Lower lobe of right lung (tissue), 2 donors: ENCODE data around the gene NOL4L. TPM values are rescaled to one million over a fixed set of nuclear protein-coding genes. Genes with fewer than 3 reads are reported as not detected.

Experiments used
- ATAC-seq, 2 donors: fragments of 200-7000 bp; cut with Tn5 transposase; one replicate each; pipeline ENCODE4 v1.9.1; 2020 to 2022; ENCODE audit warnings: mild to moderate bottlenecking in 2 of 2, moderate library complexity in 2 of 2
- DNase-seq: peaks from one replicate; pipeline ENCODE4 v3.0.0-alpha.2; 2020
- H3K27ac ChIP-seq: fragments of 200-600 bp; one replicate; pipeline ENCODE4 v1.8.0; 2022
- H3K27me3 ChIP-seq: fragments of 200-600 bp; one replicate; pipeline ENCODE4 v1.8.0; 2022; ENCODE audit warnings: low read depth
- H3K36me3 ChIP-seq: fragments of 200-600 bp; one replicate; pipeline ENCODE4 v1.8.0; 2022; ENCODE audit warnings: mild to moderate bottlenecking
- H3K4me1 ChIP-seq: fragments of 200-600 bp; one replicate; pipeline ENCODE4 v1.8.0; 2022
- H3K4me3 ChIP-seq: fragments of 200-600 bp; one replicate; pipeline ENCODE4 v1.8.0; 2022; ENCODE audit warnings: mild to moderate bottlenecking
- H3K9me3 ChIP-seq: fragments of 200-600 bp; one replicate; pipeline ENCODE4 v1.8.0; 2022
- CTCF ChIP-seq: fragments of 200-600 bp; IDR thresholded peaks from one replicate; pipeline ENCODE4 v1.8.0; 2022; ENCODE audit warnings: antibody characterized with exemption, mild to moderate bottlenecking
- intact Hi-C: fragments of 100-400 bp; cut with DNase I; formaldehyde crosslinking; loops from one replicate; pipeline ENCODE4 v1.11.0; 2022
- total RNA-seq: library from RNA; stranded (reverse); fragmentation: NEBNext Ultra II Directional; extraction: Animal tissue kit (Norgen Biotek cat#: 25700); gene quantifications from one replicate; pipeline ENCODE4 v1.2.1, GENCODE V29; 2021
- donor health status: DM: no; HTN: yes; CAD: no; lungs with severe emphysema.

Gene NOL4L
- total RNA-seq, 1 donor from 2014 or later = 14.3 TPM

GRCh38 chr20:32464401-32465091, 120.6 kb downstream of the NOL4L start:
- Histone ChIP-seq H3K4me3 (no peak overlapping the region), H3K27ac (peak overlapping the region; percentile 75), H3K9me3 (no peaks in the 10 kb centered on the region), H3K27me3 (no peaks in the 10 kb centered on the region), H3K4me1 (peaks cover 57% of the 10 kb centered on the region), H3K36me3 (peaks cover 12% of the 10 kb centered on the region)
- DNase-seq (no peak), ATAC-seq (no peak)
- TF ChIP-seq CTCF = no peak
- intact Hi-C loops = no loop called here

GRCh38 chr20:32463642-32464400, 121.3 kb downstream of the NOL4L start:
- no peak overlapping the region for H3K4me3 ChIP-seq
- TF ChIP-seq CTCF = no peak
- no peaks in the 10 kb centered on the region for H3K9me3 ChIP-seq
- intact Hi-C loops = no loop called here
- peaks cover 12% of the 10 kb centered on the region for H3K36me3 ChIP-seq
- ATAC-seq = no peak
- no peak for DNase-seq
- peaks cover 50% of the 10 kb centered on the region for H3K4me1 ChIP-seq
- peak overlapping the region; percentile 53 for H3K27ac ChIP-seq
- no peaks in the 10 kb centered on the region for H3K27me3 ChIP-seq

- intact Hi-C loops = no loop called here
- Histone ChIP-seq H3K4me3 (no peak overlapping the region), H3K27me3 (no peaks in the 10 kb centered on the region), H3K27ac (peak overlapping the region; percentile 44), H3K36me3 (peaks cover 12% of the 10 kb centered on the region), H3K4me1 (peaks cover 47% of the 10 kb centered on the region), H3K9me3 (no peaks in the 10 kb centered on the region)
- no peak for DNase-seq
- no peak for ATAC-seq
- no peak for TF ChIP-seq CTCF
Measured at GRCh38 chr20:32462900-32463641, 122.1 kb downstream of the NOL4L start.

GRCh38 chr20:32461836-32462600, 123.1 kb downstream of the NOL4L start:
- intact Hi-C loops = no loop called here
- no peaks in the 10 kb centered on the region for H3K27me3 ChIP-seq
- peaks cover 47% of the 10 kb centered on the region for H3K4me1 ChIP-seq
- no peak overlapping the region for H3K27ac ChIP-seq
- no peak for TF ChIP-seq CTCF
- ATAC-seq (no peak), DNase-seq (no peak)
- H3K4me3 ChIP-seq = no peak overlapping the region
- no peaks in the 10 kb centered on the region for H3K9me3 ChIP-seq
- H3K36me3 ChIP-seq = peaks cover 12% of the 10 kb centered on the region
